ENCODE measurements around the gene TNFRSF1B. TPM values are rescaled to one million over a fixed set of nuclear protein-coding genes. Genes with fewer than 3 reads are reported as not detected.

TNFRSF1B gene
- total and polyA plus RNA-seq, 2 experiments from 2014 or later, result 0.91 to 4.1 TPM

- TF ChIP-seq POLR2AphosphoS5 (IDR thresholded peaks at IDR 0.05; ENCODE audit: low read depth), result no peak
Observed at GRCh38 chr1:12196641-12197482, 30.1 kb downstream of the TNFRSF1B start (continued).

- no peaks in the 10 kb centered on the region; the same call in 2 of the 3 replicates for H3K36me3 Mint-ChIP-seq (ENCODE audit: low read depth)
- Histone ChIP-seq H3K36me3 (ENCODE audit: insufficient read depth) (no peaks in the 10 kb centered on the region), H3K9me2 (ENCODE audit: insufficient read depth) (no peaks in the 10 kb centered on the region), H4K20me1 (replicated peaks; ENCODE audit: insufficient read depth) (no peaks in the 10 kb centered on the region), H2AFZ (no peak overlapping the region), H3F3A (replicated peaks; ENCODE audit: low read depth) (peaks cover 3% of the 10 kb centered on the region; the same call in 1 of the 2 replicates), H3K79me2 (replicated peaks; ENCODE audit: insufficient read depth) (no peaks in the 10 kb centered on the region), H3K4me1 (ENCODE audit: insufficient read depth) (peaks cover 11% of the 10 kb centered on the region), H3K4me3 (no peak overlapping the region), H3K27ac (ENCODE audit: low read depth) (no peak overlapping the region), H3K27me3 (ENCODE audit: insufficient read depth) (no peaks in the 10 kb centered on the region), H3K4me2 (no peak overlapping the region)
- no peak for ATAC-seq
- no peak for DNase-seq (ENCODE audit: low spot score)
- H3K9me3 Mint-ChIP-seq, result no peaks in the 10 kb centered on the region
- H3K4me3 Mint-ChIP-seq, result no peak overlapping the region
- peaks cover 16% of the 10 kb centered on the region for H3K27me3 Mint-ChIP-seq (ENCODE audit: insufficient read depth, low read depth, poor library complexity)
- H3K27ac Mint-ChIP-seq, result no peak overlapping the region
- H3K4me1 Mint-ChIP-seq, result peaks cover 11% of the 10 kb centered on the region
- TF ChIP-seq ZNF462 (CRISPR knock-in tag; IDR thresholded peaks at IDR 0.05) (no peak), CREB1 (CRISPR knock-in tag; IDR thresholded peaks at IDR 0.05; ENCODE audit: low read depth) (no peak), CTCF (conservative IDR thresholded peaks at IDR 0.05; ENCODE audit: low read depth in 2 of 2) (no peak), REST (IDR thresholded peaks at IDR 0.05; ENCODE audit: unreplicated experiment) (no peak), ETS1 (IDR thresholded peaks at IDR 0.05) (no peak), POLR2AphosphoS5 (IDR thresholded peaks at IDR 0.05; ENCODE audit: low read depth) (no peak), ZNF331 (CRISPR knock-in tag; IDR thresholded peaks at IDR 0.05; ENCODE audit: low read depth) (no peak), ZNF114 (CRISPR knock-in tag; IDR thresholded peaks at IDR 0.05) (no peak), EZH2phosphoT487 (IDR thresholded peaks at IDR 0.05; ENCODE audit: unreplicated experiment) (no peak), STAT1 (IDR thresholded peaks at IDR 0.05; ENCODE audit: unreplicated experiment) (no peak), NANOG (IDR thresholded peaks at IDR 0.05; ENCODE audit: borderline replicate concordance) (no peak), EZH2 (IDR thresholded peaks at IDR 0.05; ENCODE audit: low read depth, unreplicated experiment) (no peak)
Observed at GRCh38 chr1:12197483-12197880, 30.7 kb downstream of the TNFRSF1B start.

All from GM23338 (cell line).